Endodermal cell (in vitro differentiated cells): Measurements from ENCODE around the gene CELF2. TPM values are rescaled to one million over a fixed set of nuclear protein-coding genes. Genes with fewer than 3 reads are reported as not detected.

Experiments
- DNase-seq: peaks from one replicate; pipeline ENCODE4 v3.0.0-alpha.2; 2017
- H3K27ac ChIP-seq: 2 replicates; pipeline ENCODE4 v1.5.1; 2013; ENCODE audit warnings: mild to moderate bottlenecking, low read depth, low read length, moderate library complexity
- H3K27me3 ChIP-seq: 2 replicates; pipeline ENCODE4 v1.6.1; 2013; ENCODE audit warnings: mild to moderate bottlenecking, low read length, moderate library complexity; ENCODE audit not compliant: insufficient read depth, control insufficient read depth, poor library complexity, severe bottlenecking
- H3K36me3 ChIP-seq: 2 replicates; pipeline ENCODE4 v1.7.0; 2013; ENCODE audit warnings: mild to moderate bottlenecking, low read length, moderate library complexity; ENCODE audit not compliant: control insufficient read depth, insufficient read depth
- H3K4me1 ChIP-seq: one replicate; pipeline ENCODE4 v1.7.0; 2013; ENCODE audit warnings: low read length; ENCODE audit not compliant: control insufficient read depth, insufficient read depth
- H3K4me3 ChIP-seq: 2 replicates; pipeline ENCODE4 v1.5.1; 2013; ENCODE audit warnings: mild to moderate bottlenecking, low read length, moderate library complexity
- H3K9ac ChIP-seq: 2 replicates; pipeline ENCODE4 v1.6.1; 2013; ENCODE audit warnings: mild to moderate bottlenecking, low read length, moderate library complexity; ENCODE audit not compliant: poor library complexity, severe bottlenecking; ENCODE audit errors: extremely low read depth
- H3K9me3 ChIP-seq: 2 replicates; pipeline ENCODE4 v1.6.1; 2013; ENCODE audit warnings: mild to moderate bottlenecking, low read length, moderate library complexity; ENCODE audit not compliant: control insufficient read depth
- H3K27ac Mint-ChIP-seq: 2 replicates; pipeline ENCODE4 v1.8.0; 2020; ENCODE audit warnings: mixed read lengths
- H3K27me3 Mint-ChIP-seq: 2 replicates; pipeline ENCODE4 v1.8.0; 2021; ENCODE audit warnings: mild to moderate bottlenecking, mixed read lengths; ENCODE audit not compliant: insufficient read depth
- H3K36me3 Mint-ChIP-seq: 2 replicates; pipeline ENCODE4 v1.8.0; 2020; ENCODE audit warnings: low read depth, mixed read lengths
- H3K4me1 Mint-ChIP-seq: 2 replicates; pipeline ENCODE4 v1.8.0; 2020; ENCODE audit warnings: mixed read lengths
- H3K4me3 Mint-ChIP-seq: 2 replicates; pipeline ENCODE4 v1.8.0; 2020; ENCODE audit warnings: mild to moderate bottlenecking, moderate library complexity, mixed read lengths
- H3K9me3 Mint-ChIP-seq: 2 replicates; pipeline ENCODE4 v1.8.0; 2020; ENCODE audit warnings: mild to moderate bottlenecking, mixed read lengths
- CTCF ChIP-seq: fragments of 200-600 bp; sonication (generic); conservative IDR thresholded peaks from 2 replicates; pipeline ENCODE4 v1.5.0; 2021; ENCODE audit warnings: antibody characterized with exemption, mild to moderate bottlenecking
- WGBS, 2 experiments: methylation state at CpG; one replicate each; pipeline versions ENCODE4 v1.1.5 to v1.1.7; 2013; ENCODE audit warnings: missing lambda C conversion rate in 2 of 2, mixed read lengths in 1 of 2; ENCODE audit not compliant: insufficient coverage in 1 of 2, insufficient read length in 1 of 2; 5-methylcytosine and 5-hydroxymethylcytosine counted together
- total RNA-seq, 2 donors: library from RNA; stranded (reverse); fragmentation: NEBNext Ultra II Directional in 1 of 2; extraction: Animal tissue kit (Norgen Biotek cat#: 25700) in 1 of 2; gene quantifications; 2 replicates in 1 of 2; 3 replicates in 1 of 2; pipeline ENCODE4 v1.2.1, GENCODE V29; 2021

The CELF2 gene
- total RNA-seq, 2 donors from 2014 or later: 79.9 to 96.1 TPM

- no peaks in the 10 kb centered on the region for H3K4me1 ChIP-seq
- H3K27me3 ChIP-seq: no peaks in the 10 kb centered on the region
- DNase-seq: no peak
- TF ChIP-seq CTCF: no peak
- Mint-ChIP-seq H3K27ac (no peak overlapping the region), H3K36me3 (peaks cover 57% of the 10 kb centered on the region), H3K9me3 (no peaks in the 10 kb centered on the region), H3K27me3 (no peaks in the 10 kb centered on the region), H3K4me1 (peaks cover 5% of the 10 kb centered on the region), H3K4me3 (no peak overlapping the region)
- no peaks in the 10 kb centered on the region for H3K9me3 ChIP-seq
- WGBS, 2 experiments: 95 to 96% methylated on average over 7 to 10 of the region's 10 CpGs
- H3K4me3 ChIP-seq: no peak overlapping the region
- H3K27ac ChIP-seq: no peak overlapping the region
- H3K36me3 ChIP-seq: peaks cover 78% of the 10 kb centered on the region
- H3K9ac ChIP-seq: no peak overlapping the region
Observed at GRCh38 chr10:11253385-11254002, 235.8 kb downstream of the CELF2 start.

GRCh38 chr10:11255156-11255555 lies 237.5 kb downstream of the CELF2 start:
- 97 to 98% methylated on average over 8 to 12 of the region's 12 CpGs for WGBS, 2 experiments
- no peak overlapping the region for H3K27ac ChIP-seq
- H3K9me3 ChIP-seq: no peaks in the 10 kb centered on the region
- H3K9me3 Mint-ChIP-seq: no peaks in the 10 kb centered on the region
- H3K27me3 Mint-ChIP-seq: no peaks in the 10 kb centered on the region
- no peak for DNase-seq
- no peaks in the 10 kb centered on the region for H3K4me1 ChIP-seq
- no peak overlapping the region for H3K4me3 ChIP-seq
- H3K36me3 Mint-ChIP-seq: peaks cover 68% of the 10 kb centered on the region
- no peak for TF ChIP-seq CTCF
- H3K4me1 Mint-ChIP-seq: no peaks in the 10 kb centered on the region
- H3K27ac Mint-ChIP-seq: peak overlapping the region; percentile 39
- no peak overlapping the region for H3K4me3 Mint-ChIP-seq
- no peak overlapping the region for H3K9ac ChIP-seq
- no peaks in the 10 kb centered on the region for H3K27me3 ChIP-seq
- H3K36me3 ChIP-seq: peaks cover 91% of the 10 kb centered on the region

GRCh38 chr10:11255796-11256444 lies 238.2 kb downstream of the CELF2 start:
- H3K27me3 Mint-ChIP-seq: no peaks in the 10 kb centered on the region
- H3K27ac Mint-ChIP-seq: no peak overlapping the region
- no peaks in the 10 kb centered on the region for H3K9me3 Mint-ChIP-seq

More at GRCh38 chr10:11255796-11256444, 238.2 kb downstream of the CELF2 start:
- peaks cover 91% of the 10 kb centered on the region for H3K36me3 ChIP-seq
- no peaks in the 10 kb centered on the region for H3K9me3 ChIP-seq
- H3K36me3 Mint-ChIP-seq: peaks cover 64% of the 10 kb centered on the region
- WGBS, 2 experiments: 96 to 98% methylated on average over 5 to 7 of the region's 7 CpGs
- H3K4me1 ChIP-seq: no peaks in the 10 kb centered on the region
- TF ChIP-seq CTCF: no peak
- H3K27me3 ChIP-seq: no peaks in the 10 kb centered on the region
- H3K4me3 ChIP-seq: no peak overlapping the region
- H3K4me3 Mint-ChIP-seq: no peak overlapping the region
- no peak overlapping the region for H3K27ac ChIP-seq
- H3K9ac ChIP-seq: no peak overlapping the region
- DNase-seq: no peak
- no peaks in the 10 kb centered on the region for H3K4me1 Mint-ChIP-seq
